Colonic mucosa (tissue), 4 donors: ENCODE results near the gene NCOA7. TPM values are rescaled to one million over a fixed set of nuclear protein-coding genes. Genes with fewer than 3 reads are reported as not detected.
A peak's percentile ranks its signal among the peaks of the same experiment; 100 is the strongest.

Experiments used
- DNase-seq: peaks from one replicate; pipeline ENCODE4 v3.0.0-alpha.2; 2020
- H3K27ac ChIP-seq: fragments of 200-600 bp; one replicate; pipeline ENCODE4 v1.8.0; 2021
- H3K27me3 ChIP-seq: fragments of 200-600 bp; one replicate; pipeline ENCODE4 v1.8.0; 2021
- H3K36me3 ChIP-seq: fragments of 200-600 bp; one replicate; pipeline ENCODE4 v1.8.0; 2021
- H3K4me1 ChIP-seq: fragments of 200-600 bp; one replicate; pipeline ENCODE4 v1.8.0; 2021; ENCODE audit warnings: mild to moderate bottlenecking
- H3K4me3 ChIP-seq: fragments of 200-600 bp; one replicate; pipeline ENCODE4 v1.8.0; 2021
- H3K9ac ChIP-seq, 2 donors: one replicate each; pipeline ENCODE4 v1.7.0; 2013; ENCODE audit warnings: control low read depth in 2 of 2, low read depth in 2 of 2, low read length in 2 of 2
- H3K9me3 ChIP-seq: fragments of 200-600 bp; one replicate; pipeline ENCODE4 v1.8.0; 2021
- intact Hi-C: fragments of 100-400 bp; cut with DNase I; formaldehyde crosslinking; loops from one replicate; pipeline ENCODE4 v1.14.1; 2022
- total RNA-seq, 2 donors: library from RNA; stranded (reverse); fragmentation: NEBNext Ultra II Directional in 1 of 2; extraction: Animal tissue kit (Norgen Biotek cat#: 25700) in 1 of 2; gene quantifications; one replicate each; pipeline ENCODE4 v1.2.1, GENCODE V29; 2021
- TF ChIP-seq, protein P1 (sequence below): fragments of 200-600 bp; IDR thresholded peaks from one replicate; pipeline ENCODE4 v1.8.0; 2022; ENCODE audit warnings: antibody characterized with exemption, mild to moderate bottlenecking
- donor health status: healthy.
- donor health status: DM: no; HTN: no; CAD: no.
- donor health status: DM: no; HTN: no; CAD: no.

Gene NCOA7
- total RNA-seq = 10 to 100 TPM; 24.9 to 59.3 TPM

GRCh38 chr6:125790358-125791150 lies at the start of gene NCOA7:
TSS of gene NCOA7 (plus strand) at chr6:125790960. CDS start at chr6:125815355, 24,395 bp downstream.
- H3K27me3 ChIP-seq = no peaks in the 10 kb centered on the region
- no peaks in the 10 kb centered on the region for H3K36me3 ChIP-seq
- no peaks in the 10 kb centered on the region for H3K9me3 ChIP-seq
- TF ChIP-seq, protein P1, sequence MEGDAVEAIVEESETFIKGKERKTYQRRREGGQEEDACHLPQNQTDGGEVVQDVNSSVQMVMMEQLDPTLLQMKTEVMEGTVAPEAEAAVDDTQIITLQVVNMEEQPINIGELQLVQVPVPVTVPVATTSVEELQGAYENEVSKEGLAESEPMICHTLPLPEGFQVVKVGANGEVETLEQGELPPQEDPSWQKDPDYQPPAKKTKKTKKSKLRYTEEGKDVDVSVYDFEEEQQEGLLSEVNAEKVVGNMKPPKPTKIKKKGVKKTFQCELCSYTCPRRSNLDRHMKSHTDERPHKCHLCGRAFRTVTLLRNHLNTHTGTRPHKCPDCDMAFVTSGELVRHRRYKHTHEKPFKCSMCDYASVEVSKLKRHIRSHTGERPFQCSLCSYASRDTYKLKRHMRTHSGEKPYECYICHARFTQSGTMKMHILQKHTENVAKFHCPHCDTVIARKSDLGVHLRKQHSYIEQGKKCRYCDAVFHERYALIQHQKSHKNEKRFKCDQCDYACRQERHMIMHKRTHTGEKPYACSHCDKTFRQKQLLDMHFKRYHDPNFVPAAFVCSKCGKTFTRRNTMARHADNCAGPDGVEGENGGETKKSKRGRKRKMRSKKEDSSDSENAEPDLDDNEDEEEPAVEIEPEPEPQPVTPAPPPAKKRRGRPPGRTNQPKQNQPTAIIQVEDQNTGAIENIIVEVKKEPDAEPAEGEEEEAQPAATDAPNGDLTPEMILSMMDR = no peak
- DNase-seq = peak; percentile 81
- peak within 1 kb of the TSS; percentile 96 for H3K9ac ChIP-seq
- H3K4me3 ChIP-seq = peak within 1 kb of the TSS; percentile 90
- peak within 1 kb of the TSS; percentile 93 for H3K27ac ChIP-seq
- intact Hi-C loops = loop anchor here (5.0 kb wide), 1 partner anchor 172 kb away; no protein-coding TSS in a partner anchor
- H3K4me1 ChIP-seq = peaks cover 6% of the 10 kb centered on the region

GRCh38 chr6:125741336-125741735 lies 49.4 kb upstream of the NCOA7 start:
- Histone ChIP-seq H3K36me3 (no peaks in the 10 kb centered on the region), H3K9me3 (no peaks in the 10 kb centered on the region), H3K27ac (no peak overlapping the region), H3K9ac (no peak overlapping the region), H3K4me1 (no peaks in the 10 kb centered on the region), H3K4me3 (no peak overlapping the region), H3K27me3 (peaks cover 14% of the 10 kb centered on the region)
- intact Hi-C loops = no loop called here
- DNase-seq = no peak
- TF ChIP-seq, protein P1 = no peak

GRCh38 chr6:125742024-125742423 lies 48.7 kb upstream of the NCOA7 start:
- no peak for DNase-seq
- no peaks in the 10 kb centered on the region for H3K36me3 ChIP-seq
- intact Hi-C loops = no loop called here
- no peaks in the 10 kb centered on the region for H3K4me1 ChIP-seq
- peaks cover 18% of the 10 kb centered on the region for H3K27me3 ChIP-seq
- TF ChIP-seq, protein P1 = no peak
- no peak overlapping the region for H3K4me3 ChIP-seq
- H3K27ac ChIP-seq = no peak overlapping the region
- no peak overlapping the region for H3K9ac ChIP-seq
- H3K9me3 ChIP-seq = no peaks in the 10 kb centered on the region

DNA sequence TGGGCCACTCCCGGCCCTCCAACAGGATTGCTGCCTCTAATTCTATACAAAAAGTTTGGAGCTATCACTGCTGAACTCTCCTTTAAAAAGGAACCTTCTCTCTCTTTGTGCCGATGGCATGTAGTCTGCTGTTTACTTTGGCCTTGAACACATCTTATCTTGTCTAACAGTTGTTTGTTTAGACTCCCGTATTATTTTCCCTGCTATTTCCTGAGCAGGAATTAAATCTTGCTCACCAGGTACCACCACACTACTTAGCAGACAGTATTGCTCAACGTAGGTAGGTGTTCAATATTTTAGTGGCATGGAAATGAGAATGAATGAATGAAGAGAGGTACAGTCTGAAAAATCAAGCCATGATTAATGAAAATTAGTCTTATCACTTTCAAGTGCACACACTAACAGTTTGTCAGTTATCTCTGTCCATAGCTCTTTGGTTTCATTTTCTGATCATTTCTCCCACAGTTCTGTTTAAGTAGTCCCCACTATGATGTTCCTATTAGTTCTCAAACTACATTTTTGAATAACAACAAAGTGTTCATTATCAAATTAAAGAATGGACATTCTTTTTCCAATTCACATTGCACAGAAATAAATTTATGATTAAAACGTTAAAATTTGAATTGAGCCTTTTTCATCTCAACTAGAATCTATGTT lies 48.2 kb upstream of the NCOA7 start:
- Histone ChIP-seq H3K27me3 (peaks cover 24% of the 10 kb centered on the region), H3K9me3 (no peaks in the 10 kb centered on the region), H3K36me3 (no peaks in the 10 kb centered on the region), H3K4me3 (no peak overlapping the region), H3K4me1 (no peaks in the 10 kb centered on the region), H3K9ac (no peak overlapping the region), H3K27ac (no peak overlapping the region)
- TF ChIP-seq, protein P1 = no peak
- intact Hi-C loops = no loop called here
- no peak for DNase-seq

- Histone ChIP-seq H3K27me3 (peaks cover 33% of the 10 kb centered on the region), H3K36me3 (no peaks in the 10 kb centered on the region), H3K27ac (no peak overlapping the region), H3K9me3 (no peaks in the 10 kb centered on the region), H3K4me3 (no peak overlapping the region), H3K9ac (no peak overlapping the region), H3K4me1 (no peaks in the 10 kb centered on the region)
- no peak for DNase-seq
- intact Hi-C loops = no loop called here
- TF ChIP-seq, protein P1 = no peak
Measured at GRCh38 chr6:125743604-125744003, 47.2 kb upstream of the NCOA7 start.
